ENCODE results near the gene PODXL2. TPM values are rescaled to one million over a fixed set of nuclear protein-coding genes. Genes with fewer than 3 reads are reported as not detected.

Gene PODXL2
- total RNA-seq, 1 experiment from 2014 or later = 15.3 TPM

- DNase-seq (ENCODE audit: low read depth, low spot score) (no peak), ATAC-seq (peak; percentile 63)
- H3K9me3 ChIP-seq (ENCODE audit: control insufficient read depth, insufficient read depth, low read depth, low read length) = no peaks in the 10 kb centered on the region
- no peak for TF ChIP-seq POLR2AphosphoS5 (IDR thresholded peaks at IDR 0.05; ENCODE audit: low read depth, low read length)
- TF ChIP-seq REST (IDR thresholded peaks at IDR 0.05; ENCODE audit: insufficient read depth in 1 of 2, low read depth in 2 of 2, low read length in 1 of 2) = no peak
- no peak for TF ChIP-seq TCF7L2 (IDR thresholded peaks at IDR 0.05; ENCODE audit: low read depth, low read length)
- TF ChIP-seq CTCF (IDR thresholded peaks at IDR 0.05) = no peak
- TF ChIP-seq SIN3A (IDR thresholded peaks at IDR 0.05; ENCODE audit: borderline replicate concordance, insufficient read depth, low read depth, low read length) = no peak; the same call in 1 of the 2 replicates
- ChIA-PET CTCF (no interaction called here), POLR2A (no interaction called here)
- H3K4me1 ChIP-seq (ENCODE audit: control insufficient read depth, insufficient read depth, low read length) = peaks cover 18% of the 10 kb centered on the region
- peaks cover 2% of the 10 kb centered on the region; the same call in 1 of the 2 replicates for H3K36me3 ChIP-seq (ENCODE audit: control insufficient read depth, insufficient read depth, low read length)
- H3K27me3 ChIP-seq (ENCODE audit: control insufficient read depth, insufficient read depth, low read length) = no peaks in the 10 kb centered on the region
- intact Hi-C loops (cut with micrococcal nuclease; ENCODE audit: unreplicated experiment) = no loop called here
- BruUV-seq (replicated peaks) = TSS peak; percentile 32
- peak overlapping the region; percentile 82 to 84 for H3K4me3 ChIP-seq (ENCODE audit: low read depth in 2 of 2, low read length in 2 of 2)
- in situ Hi-C loops (cut with HindIII; ENCODE audit: low pct_unique_long_range_greater_than_20kb, low sequenced_read_pairs) = no loop called here
- peak overlapping the region; percentile 65 for H3K27ac ChIP-seq (ENCODE audit: low read length)
Measured at GRCh38 chr3:127590282-127590592, 38.7 kb upstream of the PODXL2 start.

GRCh38 chr3:127590593-127591465, 38.2 kb upstream of the PODXL2 start, which contains the start of gene TPRA1:
TSS of gene TPRA1 (minus strand) at chr3:127590733. CDS start at chr3:127580146, 10,587 bp downstream.
- Histone ChIP-seq H3K27ac (ENCODE audit: low read length) (peak within 1 kb of the TSS; percentile 65), H3K4me3 (ENCODE audit: low read depth in 2 of 2, low read length in 2 of 2) (peak within 1 kb of the TSS; percentile 82 to 84), H3K27me3 (ENCODE audit: control insufficient read depth, insufficient read depth, low read length) (no peaks in the 10 kb centered on the region), H3K9me3 (ENCODE audit: control insufficient read depth, insufficient read depth, low read depth, low read length) (no peaks in the 10 kb centered on the region), H3K36me3 (ENCODE audit: control insufficient read depth, insufficient read depth, low read length) (peaks cover 2% of the 10 kb centered on the region; the same call in 1 of the 2 replicates), H3K4me1 (ENCODE audit: control insufficient read depth, insufficient read depth, low read length) (peaks cover 18% of the 10 kb centered on the region)
- BruUV-seq (replicated peaks) = no TSS peak
- in situ Hi-C loops (cut with HindIII; ENCODE audit: low pct_unique_long_range_greater_than_20kb, low sequenced_read_pairs) (no loop called here), intact Hi-C loops (cut with micrococcal nuclease; ENCODE audit: unreplicated experiment) (no loop called here)
- TF ChIP-seq POLR2AphosphoS5 (IDR thresholded peaks at IDR 0.05; ENCODE audit: low read depth, low read length) (peak; percentile 90), REST (IDR thresholded peaks at IDR 0.05; ENCODE audit: insufficient read depth in 1 of 2, low read depth in 2 of 2, low read length in 1 of 2) (0 out of 4 replicates have a peak, but pooled peaks of 1 of the 2 experiments have one; percentile 41), TCF7L2 (IDR thresholded peaks at IDR 0.05; ENCODE audit: low read depth, low read length) (no peak), CTCF (IDR thresholded peaks at IDR 0.05) (no peak; the same call in 1 of the 2 replicates), SIN3A (IDR thresholded peaks at IDR 0.05; ENCODE audit: borderline replicate concordance, insufficient read depth, low read depth, low read length) (peak; percentile 76; the same call in 1 of the 2 replicates)
- ChIA-PET CTCF (no interaction called here), POLR2A (interaction anchor here (0.6 to 0.7 kb wide), 2 partner anchors 10 to 16 kb away, joined by 3 to 5 read pairs; no protein-coding TSS in a partner anchor)
- ATAC-seq (peak; percentile 89), DNase-seq (ENCODE audit: low read depth, low spot score) (peak; percentile 95)

Measured in Panc1 (cell line).